OCI-M1 (cell line): ENCODE measurements around the gene ITLN2.
"Not testable (repeated sequence)": the region's sequence is repeated elsewhere in the genome, so short reads cannot be mapped to it uniquely, and the experiment has no call there.

ENCODE experiments used
- DNase-seq: peaks from one replicate; lab custom pipeline; 2025; lab: John Stamatoyannopoulos, UW

ITLN2 gene

GRCh38 chr1:160953030-160953429 lies 1.6 kb downstream of the ITLN2 start:
- DNase-seq, result no peak

- DNase-seq, result no peak
Measured at GRCh38 chr1:160952129-160952510, 2.5 kb downstream of the ITLN2 start.

- DNase-seq, result peak; percentile 89
Measured at GRCh38 chr1:160951443-160952128, 3.0 kb downstream of the ITLN2 start.

GRCh38 chr1:160950657-160951056 lies 4.0 kb downstream of the ITLN2 start:
- DNase-seq, result no peak

- DNase-seq, result no peak
Measured at GRCh38 chr1:160949881-160950280, 4.7 kb downstream of the ITLN2 start.

GRCh38 chr1:160949216-160949880 lies 5.3 kb downstream of the ITLN2 start:
- DNase-seq, result peak; percentile 79

- DNase-seq, result peak; percentile 58
Measured at GRCh38 chr1:160947174-160947759, 7.3 kb downstream of the ITLN2 start.

- not testable (repeated sequence) for DNase-seq
Measured at GRCh38 chr1:160945881-160946280, 8.7 kb downstream of the ITLN2 start.

- DNase-seq, result peak; percentile 92
Measured at GRCh38 chr1:160945079-160945478, 9.5 kb downstream of the ITLN2 start.

GRCh38 chr1:160942926-160943325 lies 11.7 kb downstream of the ITLN2 start:
- peak; percentile 43 for DNase-seq

GRCh38 chr1:160936666-160937065 lies 17.9 kb downstream of the ITLN2 start:
- not testable (repeated sequence) for DNase-seq

- DNase-seq, result no peak
Measured at GRCh38 chr1:160935527-160936258, 18.9 kb downstream of the ITLN2 start.

- not testable (repeated sequence) for DNase-seq
Measured at GRCh38 chr1:160933305-160933704, 21.3 kb downstream of the ITLN2 start.

GRCh38 chr1:160925652-160926244 lies 28.9 kb downstream of the ITLN2 start:
- DNase-seq, result no peak

- no peak for DNase-seq
Measured at GRCh38 chr1:160924791-160925651, 29.6 kb downstream of the ITLN2 start.

GRCh38 chr1:160916666-160917065 lies 37.9 kb downstream of the ITLN2 start:
- no peak for DNase-seq

- not testable (repeated sequence) for DNase-seq
Measured at GRCh38 chr1:160913229-160913628, 41.4 kb downstream of the ITLN2 start.

- DNase-seq, result no peak
Measured at GRCh38 chr1:160911925-160912324, 42.7 kb downstream of the ITLN2 start.

GRCh38 chr1:160911441-160911840 lies 43.2 kb downstream of the ITLN2 start:
- DNase-seq, result peak; percentile 92

GRCh38 chr1:160910170-160910750 lies 44.3 kb downstream of the ITLN2 start:
- no peak for DNase-seq

GRCh38 chr1:160907976-160908375 lies 46.6 kb downstream of the ITLN2 start:
- DNase-seq, result no peak
